GM18517 (cell line): ENCODE results near the gene MUC22.
"Not testable (repeated sequence)": the region's sequence is repeated elsewhere in the genome, so short reads cannot be mapped to it uniquely, and the experiment has no call there.

Source experiments
- ATAC-seq: cut with Tn5 transposase; IDR thresholded peaks from one replicate; pipeline ENCODE4 v1.9.1; 2021; ENCODE audit warnings: mild to moderate bottlenecking, moderate library complexity; ENCODE audit not compliant: unreplicated experiment

The MUC22 gene

GRCh38 chr6:30997301-30997700 is 13.0 kb upstream of the MUC22 start:
- no peak for ATAC-seq

DNA sequence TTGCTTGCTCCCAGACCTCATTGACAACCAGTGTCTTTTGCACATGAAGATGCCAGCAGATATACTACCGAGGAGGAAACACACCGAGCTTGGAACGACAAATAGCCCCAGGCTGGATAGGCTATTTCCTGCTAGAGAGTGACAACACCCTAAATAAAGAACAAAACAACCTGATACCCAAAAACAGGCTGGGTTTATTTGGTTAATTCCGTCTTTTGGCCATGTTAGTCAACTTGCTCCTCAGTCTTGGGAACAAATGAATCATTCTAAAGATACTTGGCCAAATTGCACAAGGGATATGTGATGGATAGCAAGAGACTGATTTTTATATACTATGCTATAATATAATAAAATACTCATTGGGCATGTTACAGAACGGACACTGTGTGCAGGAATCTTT is 11.5 kb upstream of the MUC22 start:
- ATAC-seq, result no peak

DNA sequence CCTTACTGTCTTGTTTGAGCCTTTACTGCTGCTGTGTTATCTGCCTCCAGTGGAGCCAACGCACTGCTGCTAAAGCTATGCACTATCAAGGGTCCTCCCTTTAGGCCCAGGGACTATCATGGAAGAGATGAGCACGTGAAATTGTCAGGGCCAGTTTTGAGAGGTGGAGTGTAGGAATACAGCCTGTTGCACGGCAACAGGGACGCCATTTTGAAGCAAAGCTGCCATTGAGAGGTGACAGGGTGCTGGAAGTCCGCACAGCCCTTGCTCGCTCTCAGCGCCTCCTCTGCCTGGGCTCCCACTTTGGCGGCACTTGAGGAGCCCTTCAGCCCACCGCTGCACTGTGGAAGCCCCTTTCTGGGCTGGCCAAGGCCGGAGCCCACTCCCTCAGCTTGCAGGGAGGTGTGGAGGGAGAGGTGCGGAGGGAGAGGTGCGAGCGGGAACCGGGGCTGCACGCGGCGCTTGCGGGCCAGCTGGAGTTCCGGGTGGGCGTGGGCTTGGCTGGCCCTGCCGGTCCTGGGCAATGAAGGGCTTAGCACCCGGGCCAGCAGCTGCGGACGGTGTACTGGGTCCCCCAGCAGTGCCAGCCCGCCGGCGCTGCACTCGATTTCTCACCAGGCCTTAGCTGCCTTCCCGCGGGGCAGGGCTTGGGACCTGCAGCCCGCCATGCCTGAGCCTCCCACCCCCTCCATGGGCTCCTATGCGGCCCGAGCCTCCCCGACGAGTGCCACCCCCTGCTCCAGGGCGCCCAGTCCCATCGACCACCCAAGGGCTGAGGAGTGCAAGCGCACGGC is 10.0 kb upstream of the MUC22 start:
- ATAC-seq, result not testable (repeated sequence)

DNA sequence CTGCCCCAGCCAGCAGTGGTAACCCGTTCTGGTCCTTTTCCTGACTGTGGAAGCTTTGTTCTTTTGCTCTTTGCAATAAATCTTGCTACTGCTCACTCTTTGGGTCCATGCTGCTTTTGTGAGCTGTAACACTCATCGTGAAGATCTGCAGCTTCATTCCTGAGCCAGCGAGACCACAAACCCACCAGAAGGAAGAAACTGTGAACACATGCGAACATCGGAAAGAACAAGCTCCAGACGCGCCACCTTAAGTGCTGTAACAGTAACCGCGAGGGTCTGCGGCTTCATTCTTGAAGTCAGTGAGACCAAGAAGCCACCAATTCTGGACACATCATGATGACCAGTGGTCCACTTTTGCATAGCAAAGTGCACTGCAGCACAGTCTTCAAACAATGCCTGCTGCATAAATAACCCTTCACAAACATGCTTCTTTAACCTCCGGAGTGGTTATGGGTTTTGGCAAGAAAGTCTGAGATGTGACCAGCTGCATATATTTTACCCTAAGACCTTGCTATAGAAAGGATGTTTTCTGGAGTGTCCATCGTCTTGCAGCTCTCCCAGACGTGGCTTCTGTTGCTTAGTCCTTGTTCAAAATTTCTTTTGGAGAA is 8.9 kb upstream of the MUC22 start:
- no peak for ATAC-seq

GRCh38 chr6:31002471-31002870 is 7.8 kb upstream of the MUC22 start:
- ATAC-seq, result no peak

- ATAC-seq, result no peak
These were observed 5.5 kb upstream of the MUC22 start for GRCh38 chr6:31004794-31005193.

DNA sequence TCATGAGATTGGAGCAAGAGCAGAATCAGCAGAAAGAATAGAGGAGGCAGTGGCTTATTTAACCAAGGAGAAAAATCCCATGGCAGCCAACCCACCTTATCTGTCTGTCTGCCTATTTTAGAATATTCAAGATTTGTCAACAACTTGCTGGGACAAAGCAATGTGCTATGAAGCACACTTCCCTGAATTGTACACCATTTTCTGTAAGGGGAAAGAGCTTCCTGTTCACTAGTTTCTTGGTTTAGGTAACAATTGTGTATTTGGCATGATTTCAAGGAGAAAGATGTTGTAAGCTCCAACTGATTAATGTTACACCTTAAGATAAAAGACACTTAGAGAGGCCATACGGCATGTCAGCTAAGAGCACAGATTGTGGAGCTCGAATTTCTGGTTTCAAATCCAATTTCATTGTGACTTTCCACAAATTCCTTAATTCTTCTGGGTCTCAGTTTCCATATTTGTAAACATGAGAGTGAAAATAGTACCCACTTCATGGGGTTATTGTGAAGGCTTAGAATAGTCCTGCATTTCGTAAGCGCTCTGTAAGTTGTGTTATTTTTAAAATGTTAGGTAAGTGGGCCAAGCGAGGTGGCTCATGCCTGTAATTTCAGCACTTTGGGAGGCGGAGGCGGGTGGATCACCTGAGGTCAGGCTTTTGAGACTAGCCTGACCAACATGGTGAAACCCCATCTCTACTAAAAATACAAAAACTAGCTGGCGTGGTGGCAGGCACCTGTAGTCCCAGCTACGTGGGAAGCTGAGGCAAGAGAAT is 4.8 kb upstream of the MUC22 start:
- ATAC-seq, result no peak

GRCh38 chr6:31007694-31008093 is 2.6 kb upstream of the MUC22 start:
- no peak for ATAC-seq

- ATAC-seq, result no peak
These were observed 2.1 kb upstream of the MUC22 start for GRCh38 chr6:31008165-31008564.

GRCh38 chr6:31009731-31010130 is 543 bp upstream of the MUC22 start:
- no peak for ATAC-seq

- no peak for ATAC-seq
These were observed 879 bp downstream of the MUC22 start for GRCh38 chr6:31011153-31011552.

DNA sequence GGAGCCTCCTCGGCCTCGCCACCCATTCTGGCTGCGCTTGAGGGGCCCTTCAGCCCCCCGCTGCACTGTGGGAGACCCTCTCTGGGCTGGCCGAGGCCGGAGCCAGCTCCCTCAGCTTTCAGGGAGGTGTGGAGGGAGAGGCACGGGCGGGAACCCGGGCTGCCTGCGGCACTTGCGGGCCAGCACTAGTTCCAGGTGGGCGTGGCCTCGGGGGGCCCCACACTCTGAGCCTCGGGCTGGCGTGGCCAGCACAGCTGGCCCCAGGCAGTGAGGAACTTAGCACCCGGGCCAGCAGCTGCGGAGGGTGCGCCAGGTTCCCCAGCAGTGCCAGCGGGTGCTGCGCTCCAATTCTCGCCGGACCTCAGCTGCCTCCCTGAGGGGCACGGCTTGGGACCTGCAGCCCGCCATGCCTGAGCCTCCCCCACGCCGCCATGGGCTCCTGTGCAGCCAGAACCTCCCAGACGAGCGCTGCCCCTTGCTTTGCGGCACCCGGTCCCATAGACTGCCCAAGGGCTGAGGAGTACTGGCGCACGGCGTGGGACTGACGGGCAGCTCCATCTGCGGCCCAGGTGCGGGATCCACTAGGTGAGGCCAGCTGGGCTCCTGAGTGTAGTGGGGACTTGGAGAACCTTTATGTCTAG is 6.5 kb downstream of the MUC22 start:
- ATAC-seq, result no peak

DNA sequence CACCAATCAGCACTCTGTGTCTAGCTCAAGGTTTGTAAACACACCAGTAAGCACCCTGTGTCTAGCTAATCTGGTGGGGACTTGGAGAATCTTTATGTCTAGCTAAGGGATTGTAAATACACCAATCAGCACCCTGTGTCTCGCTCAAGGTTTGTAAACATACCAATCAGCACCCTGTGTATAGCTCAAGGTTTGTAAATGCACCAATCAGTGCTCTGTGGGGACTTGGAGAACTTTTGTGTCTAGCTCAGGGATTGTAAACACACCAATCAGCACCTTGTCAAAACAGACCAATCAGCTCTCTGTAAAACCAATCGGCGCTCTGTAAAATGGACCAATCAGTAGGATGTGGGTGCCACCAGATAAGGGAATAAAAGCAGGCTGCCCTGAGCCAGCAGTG is 7.2 kb downstream of the MUC22 start:
- not testable (repeated sequence) for ATAC-seq

DNA sequence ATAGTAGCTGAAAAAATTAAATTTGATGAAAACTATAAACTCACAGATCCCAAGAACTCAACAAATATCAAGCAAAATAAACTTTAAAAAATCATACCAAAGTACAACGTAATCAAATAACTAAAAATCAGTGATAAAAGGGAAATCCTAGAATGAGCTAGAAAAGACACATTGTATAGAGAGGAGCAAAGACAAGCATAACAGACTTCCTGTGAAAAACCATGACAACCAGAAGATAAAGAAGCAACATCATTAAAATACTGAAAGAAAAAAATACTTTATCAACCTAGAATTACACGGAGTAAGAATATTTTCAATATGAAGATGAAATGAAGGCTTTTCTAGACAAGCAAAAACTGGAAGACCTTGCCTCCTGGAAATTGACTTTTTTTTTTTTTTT is 9.8 kb downstream of the MUC22 start:
- ATAC-seq, result no peak

GRCh38 chr6:31020631-31021255 is 10.5 kb downstream of the MUC22 start:
- not testable (repeated sequence) for ATAC-seq

- not testable (repeated sequence) for ATAC-seq
These were observed 11.6 kb downstream of the MUC22 start for GRCh38 chr6:31021705-31022531.

GRCh38 chr6:31025595-31025994 is 15.3 kb downstream of the MUC22 start:
- ATAC-seq, result no peak

DNA sequence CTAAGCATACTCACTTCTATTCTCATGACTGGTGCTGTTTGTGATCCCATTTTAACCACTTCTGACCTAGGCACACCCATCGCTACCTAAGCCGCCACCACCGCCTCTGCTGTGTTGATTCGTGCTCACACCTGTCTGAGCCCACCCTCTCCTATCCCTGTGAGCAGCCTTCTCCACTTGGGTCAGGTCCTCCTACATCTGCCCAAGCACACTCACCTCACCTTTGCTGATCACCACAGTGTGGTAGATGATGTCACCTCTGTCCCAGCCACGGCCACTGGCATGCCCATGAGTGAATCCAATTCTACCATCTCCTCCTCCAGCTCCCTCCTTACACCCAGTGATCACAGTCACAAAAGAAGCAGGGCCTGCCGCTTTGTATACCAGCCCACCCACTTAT is 20.8 kb downstream of the MUC22 start:
- ATAC-seq, result no peak

DNA sequence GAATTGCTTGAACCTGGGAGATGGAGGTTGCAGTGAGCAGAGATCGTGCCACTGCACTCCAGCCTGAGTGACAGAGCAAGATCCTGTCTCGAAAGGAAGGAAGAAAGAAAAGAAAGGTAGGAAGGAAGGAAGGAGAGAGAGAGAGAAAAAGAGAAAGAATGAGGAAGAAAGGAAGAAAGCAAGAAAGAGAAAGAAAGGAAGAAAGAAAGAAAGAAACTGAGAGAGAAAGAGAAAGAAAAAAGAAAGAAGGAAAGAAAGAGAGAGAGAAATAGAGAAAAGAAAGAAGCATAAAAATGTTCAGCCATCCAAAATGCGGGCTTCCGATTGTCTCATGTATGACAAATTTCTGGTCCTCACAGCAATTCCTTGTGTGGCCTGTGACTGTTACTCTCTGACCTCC is 22.8 kb downstream of the MUC22 start:
- ATAC-seq, result no peak

DNA sequence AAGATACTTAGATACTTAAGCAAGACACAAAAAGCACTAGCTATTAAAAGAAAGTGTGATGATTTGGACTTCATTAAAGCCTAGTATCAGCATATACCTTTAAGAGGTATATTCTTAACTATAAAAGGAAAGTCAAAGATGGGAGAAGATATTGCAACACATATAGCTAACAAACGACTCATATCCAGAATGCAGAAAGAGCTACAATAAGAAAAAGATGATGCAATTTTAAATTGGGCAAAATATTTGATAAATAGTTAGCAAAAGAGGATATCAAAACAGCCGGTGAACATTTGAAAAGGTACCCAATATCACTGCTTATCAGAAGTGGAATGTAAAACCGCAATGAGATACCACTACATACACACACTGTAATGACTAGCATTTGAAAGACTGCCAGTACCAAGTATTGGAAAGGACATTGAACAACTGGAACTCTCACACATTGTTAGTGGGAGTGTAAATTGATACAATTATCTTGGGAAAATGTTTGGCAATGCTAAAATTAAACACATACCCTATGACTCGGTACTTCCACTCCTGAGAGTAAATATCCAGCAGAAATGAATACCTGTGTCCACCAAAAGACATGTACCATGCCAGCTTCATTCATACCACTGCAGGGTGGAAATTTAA is 25.7 kb downstream of the MUC22 start:
- ATAC-seq, result no peak
